Kidney tubule cell (primary cell): ENCODE measurements around the gene OOEP.

Experiments used
- DNase-seq: peaks from one replicate; pipeline ENCODE4 v3.0.0-alpha.2; 2018; ENCODE audit warnings: low spot score

The OOEP gene

DNA sequence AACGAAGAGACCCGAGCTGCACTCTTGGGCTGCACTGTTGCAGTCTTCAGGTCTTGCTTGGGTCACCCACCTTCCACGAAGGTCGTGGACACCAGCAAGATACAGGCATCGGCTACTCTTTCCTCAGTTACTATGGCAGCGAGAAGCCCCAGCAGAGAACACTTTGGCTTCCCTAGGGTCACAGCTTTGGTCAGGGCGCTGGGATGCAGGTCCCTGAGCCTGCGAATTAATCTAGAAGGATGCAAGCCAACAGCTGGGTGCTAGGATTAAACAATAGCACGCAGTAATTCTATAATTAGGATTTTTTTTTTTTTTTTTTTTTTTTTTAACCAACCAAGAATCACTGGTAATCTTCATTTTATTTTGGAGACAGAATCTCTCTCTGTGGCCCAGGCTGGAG lies 5.1 kb downstream of the OOEP start:
- no peak for DNase-seq

GRCh38 chr6:73364121-73364520 lies 5.6 kb downstream of the OOEP start:
- DNase-seq, result no peak

DNA sequence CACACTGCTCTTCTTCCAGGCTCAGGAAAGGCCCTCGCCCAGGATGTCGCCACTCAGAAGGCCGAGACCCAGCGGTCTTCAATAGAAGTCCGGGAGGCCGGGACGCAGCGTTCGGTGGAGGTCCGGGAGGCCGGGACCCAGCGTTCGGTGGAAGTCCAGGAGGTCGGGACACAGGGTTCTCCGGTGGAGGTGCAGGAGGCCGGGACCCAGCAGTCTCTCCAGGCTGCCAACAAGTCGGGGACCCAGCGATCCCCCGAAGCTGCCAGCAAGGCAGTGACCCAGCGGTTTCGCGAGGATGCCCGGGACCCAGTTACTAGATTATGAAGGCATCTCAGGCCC lies 6.2 kb downstream of the OOEP start:
- DNase-seq, result no peak

DNA sequence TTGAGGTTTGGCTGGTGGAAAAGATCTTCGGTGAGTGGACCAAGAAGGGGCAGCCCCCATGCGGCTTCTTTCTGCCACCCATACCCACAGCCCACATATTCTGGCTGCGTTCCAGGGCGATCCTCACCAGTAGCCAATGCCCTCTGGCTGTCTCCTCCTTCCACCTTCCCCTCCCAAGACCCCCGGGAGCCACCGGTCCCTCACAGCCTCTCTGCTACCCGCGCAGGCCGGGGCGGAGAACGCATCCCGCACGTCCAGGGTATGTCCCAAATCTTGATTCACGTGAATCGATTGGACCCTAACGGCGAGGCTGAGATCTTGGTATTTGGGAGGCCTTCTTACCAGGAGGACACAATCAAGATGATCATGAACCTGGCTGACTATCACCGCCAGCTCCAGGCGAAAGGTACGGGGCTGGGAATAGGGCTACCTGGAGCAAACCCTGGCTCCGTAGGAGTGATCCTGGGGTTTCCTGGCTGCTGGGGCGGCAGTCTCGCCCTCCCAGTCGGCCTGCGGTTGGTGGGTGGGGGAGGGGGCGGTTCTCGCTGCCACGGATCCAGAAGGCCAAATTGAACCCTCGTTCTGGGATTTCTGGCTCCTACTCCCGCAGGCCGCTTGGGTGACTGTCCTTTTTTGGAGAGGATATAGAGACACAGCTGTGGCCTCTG lies 6.7 kb downstream of the OOEP start:
- DNase-seq, result no peak

- no peak for DNase-seq
Observed at GRCh38 chr6:73362358-73362757, 7.3 kb downstream of the OOEP start, which contains the start of gene KHDC3L. Gene KHDC3L, plus strand, starts transcription at chr6:73362658. Its CDS starts 72 bp downstream, at chr6:73362730.

- no peak for DNase-seq
Observed at GRCh38 chr6:73353636-73354593, 15.8 kb downstream of the OOEP start, which contains the start of gene DPPA5. Gene DPPA5, minus strand, starts transcription at chr6:73354276. Its CDS starts 51 bp downstream, at chr6:73354225.

GRCh38 chr6:73349311-73349710 lies 20.4 kb downstream of the OOEP start:
- DNase-seq, result no peak

GRCh38 chr6:73348550-73349204 lies 21.0 kb downstream of the OOEP start:
- no peak for DNase-seq

- DNase-seq, result no peak
Observed at GRCh38 chr6:73343164-73343563, 26.5 kb downstream of the OOEP start.

DNA sequence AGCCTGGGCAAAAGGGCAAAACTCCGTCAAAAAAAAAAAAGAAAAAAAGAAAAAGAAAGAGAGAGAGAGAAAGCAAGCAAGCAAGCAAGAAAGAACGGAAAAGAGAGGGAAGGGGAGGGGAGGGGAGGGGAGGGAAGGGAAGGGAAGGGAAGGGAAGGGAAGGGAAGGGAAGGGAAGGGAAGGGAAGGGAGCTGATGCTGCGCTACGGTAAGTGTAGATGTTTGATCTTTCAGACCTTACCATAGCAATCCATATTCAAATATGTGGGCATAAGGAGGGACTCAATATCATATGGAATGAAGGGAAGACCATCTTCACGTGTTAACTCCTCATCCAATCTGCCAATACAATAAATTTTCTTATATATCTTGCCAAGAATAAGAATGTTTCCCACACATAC lies 27.5 kb downstream of the OOEP start:
- DNase-seq, result no peak

DNA sequence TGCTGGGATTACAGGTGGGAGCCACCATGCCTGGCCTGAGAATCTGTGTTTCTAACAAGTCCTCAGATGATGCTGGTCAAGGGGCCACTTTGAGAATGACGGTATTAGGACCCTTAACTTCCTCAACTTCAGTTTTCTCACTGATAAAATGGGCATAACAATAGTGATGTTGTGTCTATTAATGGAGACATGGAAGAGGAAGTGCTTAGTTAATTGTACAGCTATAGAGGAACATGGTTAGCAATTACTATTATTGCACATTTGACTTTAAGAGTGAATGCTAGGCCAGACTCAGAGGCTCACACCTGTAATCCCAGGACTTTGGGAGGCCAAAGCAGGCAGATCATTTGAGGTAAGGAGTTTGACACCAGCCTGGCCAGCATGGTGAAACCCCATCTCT lies 28.4 kb downstream of the OOEP start:
- no peak for DNase-seq

GRCh38 chr6:73340048-73340447 lies 29.6 kb downstream of the OOEP start:
- peak; percentile 78 for DNase-seq

DNA sequence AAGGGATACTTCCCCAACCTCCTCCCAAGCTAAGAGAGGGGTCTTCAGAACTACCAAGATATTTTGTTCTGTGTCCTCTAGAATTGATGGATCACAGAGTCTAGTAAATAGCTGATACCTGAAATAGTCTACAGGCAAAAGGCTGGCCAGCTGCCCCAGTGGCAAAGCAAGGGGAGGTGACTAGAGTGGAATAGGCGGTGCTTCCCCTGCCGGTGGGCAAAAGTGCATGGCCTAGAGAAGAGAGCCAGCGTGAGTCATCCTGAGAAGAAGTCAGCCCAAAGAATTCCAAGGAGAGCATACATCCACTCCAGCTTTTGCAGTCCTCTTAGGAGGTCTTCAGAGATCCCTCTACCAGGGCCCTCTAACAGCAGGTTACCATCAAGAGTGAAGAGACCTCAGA lies 30.4 kb downstream of the OOEP start:
- DNase-seq, result peak; percentile 55

GRCh38 chr6:73329201-73329600 lies 40.5 kb downstream of the OOEP start:
- DNase-seq, result no peak

- no peak for DNase-seq
Observed at GRCh38 chr6:73328790-73329189, 40.9 kb downstream of the OOEP start.

- DNase-seq, result peak; percentile 73
Observed at GRCh38 chr6:73325656-73326055, 44.0 kb downstream of the OOEP start.

DNA sequence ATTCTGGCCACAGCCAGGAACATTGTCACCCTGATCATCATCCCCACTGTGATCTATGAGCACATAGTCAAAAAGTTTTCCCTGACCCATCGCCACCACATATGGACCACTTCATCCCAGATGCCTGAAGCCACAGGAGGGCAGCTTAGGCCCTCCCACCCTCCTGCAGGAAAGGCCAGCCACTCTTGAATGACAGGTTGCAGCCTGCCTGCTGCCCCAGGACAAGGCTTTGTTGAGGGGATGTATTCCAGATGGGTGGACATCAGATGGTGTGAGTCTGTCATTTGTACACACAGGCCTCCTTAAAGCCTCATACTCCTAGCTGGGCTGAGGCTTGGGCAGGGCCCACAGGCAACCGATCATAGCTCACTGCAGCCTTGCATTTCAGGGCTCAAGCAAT lies 46.4 kb downstream of the OOEP start:
- DNase-seq, result no peak
